Hepatocyte (in vitro differentiated cells): Measurements from ENCODE around the gene DNLZ.

Experiments used
- CTCF ChIP-seq: fragments of 200-600 bp; sonication (generic); IDR thresholded peaks from 2 replicates; pipeline ENCODE4 v1.5.1; 2016; ENCODE audit warnings: antibody characterized with exemption, mild to moderate bottlenecking; ENCODE audit not compliant: poor library complexity
- EZH2 ChIP-seq: fragments of 200-600 bp; sonication (generic); IDR thresholded peaks from 2 replicates; pipeline ENCODE4 v1.6.1; 2016; ENCODE audit warnings: antibody characterized with exemption, mild to moderate bottlenecking, borderline replicate concordance
- EZH2phosphoT487 ChIP-seq: fragments of 200-600 bp; sonication (generic); IDR thresholded peaks from one replicate; pipeline ENCODE4 v1.6.1; 2018; ENCODE audit warnings: antibody characterized with exemption, mild to moderate bottlenecking, low read depth, moderate library complexity; ENCODE audit not compliant: unreplicated experiment, severe bottlenecking

DNA sequence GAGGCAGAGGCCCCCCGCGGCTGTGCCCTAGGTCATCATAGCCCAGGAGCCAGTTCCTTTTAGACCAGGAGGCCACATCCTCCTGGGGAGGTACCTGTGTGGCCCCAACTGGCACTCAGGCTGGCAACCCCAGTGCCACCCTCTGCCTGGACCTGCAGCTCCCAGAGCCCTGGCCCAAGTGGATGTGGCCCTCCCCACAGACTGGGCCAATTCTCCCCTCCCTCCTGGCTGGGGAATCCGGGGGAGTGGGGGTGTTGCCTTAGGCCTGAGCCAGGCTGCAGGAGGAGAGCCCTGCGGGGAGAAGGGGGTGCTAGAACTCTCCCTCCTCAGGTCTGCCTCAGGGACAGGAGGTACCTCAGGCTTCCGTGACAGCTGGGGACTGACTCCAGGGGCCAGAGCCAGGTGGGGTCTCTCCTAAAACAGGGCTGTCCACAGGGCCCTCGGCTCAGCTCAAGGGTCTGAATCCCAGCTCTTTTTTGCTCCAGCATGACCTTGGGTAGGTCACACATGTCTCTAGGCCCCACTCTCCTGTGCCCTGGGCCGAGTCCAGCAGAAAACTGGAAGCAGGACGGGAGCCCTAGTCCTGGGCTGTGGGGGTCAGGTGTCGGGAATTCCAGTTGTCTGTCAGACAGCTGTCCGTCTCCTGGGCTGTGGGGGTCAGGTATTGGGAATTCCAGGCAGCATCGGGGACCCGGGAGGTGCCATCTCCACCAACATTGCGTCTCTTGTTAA, 9.6 kb downstream of the DNLZ start:
- TF ChIP-seq CTCF (no peak), EZH2 (no peak), EZH2phosphoT487 (no peak)
